ENCODE measurements around the gene MAST4. TPM values are rescaled to one million over a fixed set of nuclear protein-coding genes. Genes with fewer than 3 reads are reported as not detected.

The MAST4 gene
- total and polyA plus RNA-seq, 2 of the 8 experiments (the other 6 are each of a cell fraction or from before 2014, with no cell fraction given), result 1.5 to 2.6 TPM

DNA sequence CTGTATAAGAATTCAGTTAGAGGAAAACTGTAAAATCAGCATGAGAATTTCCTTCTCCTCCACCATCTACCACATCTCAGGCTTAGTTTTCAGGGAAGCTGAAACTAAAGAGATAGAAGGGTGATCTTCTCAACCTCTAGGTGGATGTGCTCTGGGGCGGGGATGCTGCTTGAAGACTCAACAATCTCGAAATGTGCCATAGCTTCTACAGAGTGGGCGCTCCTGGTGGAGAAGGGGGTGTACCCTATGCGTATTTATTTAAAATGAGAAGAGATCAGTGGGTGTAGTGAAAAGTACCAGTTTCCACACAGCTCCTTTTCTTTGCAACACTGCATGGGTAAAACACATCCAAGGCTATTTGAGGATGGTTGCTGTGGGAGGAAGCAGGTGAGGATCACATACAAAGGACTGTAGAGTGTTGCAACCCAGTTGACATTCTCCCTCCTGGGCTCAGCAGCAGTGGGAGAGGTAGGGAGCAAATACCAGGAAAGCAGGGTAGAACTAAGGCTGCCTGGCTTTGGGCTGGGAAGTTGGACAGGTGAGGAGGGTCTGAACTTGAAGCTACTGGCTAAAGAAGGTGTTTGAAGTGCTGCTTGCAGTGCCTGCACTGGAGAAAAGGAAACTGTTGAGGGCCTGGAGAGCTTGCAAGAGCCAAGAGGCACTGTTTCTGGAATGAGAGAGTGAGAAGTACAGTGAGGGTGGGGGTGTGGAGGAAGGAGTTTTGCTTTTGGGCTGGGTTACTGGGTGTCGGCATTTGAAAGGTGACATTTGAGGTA lies 73.1 kb downstream of the MAST4 start:
- WGBS, 2 experiments (ENCODE audit: extremely low coverage in 1 of 2, insufficient coverage in 1 of 2, insufficient read length in 1 of 2, insufficient replicate concordance in 2 of 2, low coverage in 1 of 2, low lambda C conversion rate in 2 of 2, missing lambda C conversion rate in 1 of 2), result 90% methylated on average over 5 of the region's 5 CpGs; no CpG with 5 or more reads in 1 of the 2 experiments
- H2BK12ac ChIP-seq (ENCODE audit: low read depth, low read length), result no peak overlapping the region
- no peaks in the 10 kb centered on the region for H4K20me1 ChIP-seq (replicated peaks in 1 of 2; ENCODE audit: control insufficient read depth in 1 of 2, insufficient read depth in 2 of 2, low read length in 2 of 2)
- H3K14ac ChIP-seq (ENCODE audit: insufficient read length), result no peak overlapping the region
- H3K23ac ChIP-seq (ENCODE audit: insufficient read length), result no peak overlapping the region
- H3K9me3 ChIP-seq (ENCODE audit: insufficient read depth in 2 of 2, low read depth in 1 of 2, low read length in 1 of 2), result no peaks in the 10 kb centered on the region
- H3K27ac ChIP-seq (ENCODE audit: low read depth, low read length), result no peak overlapping the region
- H3K56ac ChIP-seq (replicated peaks; ENCODE audit: insufficient read length, low read depth, low read length), result no peak overlapping the region
- H3K9ac ChIP-seq (replicated peaks in 1 of 4; ENCODE audit: extremely low read depth in 1 of 4, low read depth in 3 of 4, low read length in 3 of 4), result no peak overlapping the region
- H3K79me2 ChIP-seq (ENCODE audit: control insufficient read depth in 1 of 2, insufficient read depth in 2 of 2, low read length in 2 of 2), result no peaks in the 10 kb centered on the region
- no peak overlapping the region for H3K4ac ChIP-seq (replicated peaks; ENCODE audit: insufficient read length, low read depth, low read length)
- 0 out of 7 replicates have a peak, but pooled peaks cover 0 to 3% (median 0%) of the 10 kb centered on the region in 4 experiments for H3K4me1 ChIP-seq (replicated peaks in 1 of 4; ENCODE audit: control insufficient read depth in 3 of 4, insufficient read depth in 4 of 4, low read length in 3 of 4)
- no peak overlapping the region for H2BK5ac ChIP-seq (ENCODE audit: low read depth, low read length)
- no peak overlapping the region for H2AFZ ChIP-seq (ENCODE audit: low read length)
- no peak overlapping the region for H4K91ac ChIP-seq (replicated peaks; ENCODE audit: insufficient read length, low read length)
- FAIRE-seq (no peak), DNase-seq (ENCODE audit: low read depth in 1 of 2, low spot score in 2 of 2) (no peak)
- POLR2A ChIA-PET (ENCODE audit: partially characterized antibody), result no interaction called here
- no peaks in the 10 kb centered on the region for H3K36me3 ChIP-seq (ENCODE audit: control insufficient read depth in 2 of 4, insufficient read depth in 4 of 4, low read length in 3 of 4)
- H3K27me3 ChIP-seq (replicated peaks in 1 of 4; ENCODE audit: control insufficient read depth in 3 of 4, extremely low read depth in 1 of 4, insufficient read depth in 3 of 4, low read length in 3 of 4), result no peaks in the 10 kb centered on the region
- H3K4me2 ChIP-seq (ENCODE audit: insufficient read depth in 1 of 2, low read depth in 2 of 2, low read length in 2 of 2), result no peak overlapping the region
- H3K18ac ChIP-seq (ENCODE audit: extremely low read depth, low read length), result no peak overlapping the region
- H2BK15ac ChIP-seq (ENCODE audit: low read length), result no peak overlapping the region
- H4K5ac ChIP-seq (ENCODE audit: insufficient read length, low read depth, low read length), result no peak overlapping the region
- H4K8ac ChIP-seq (ENCODE audit: extremely low read depth, insufficient read depth, low read length), result no peak overlapping the region
- CTCF ChIA-PET (ENCODE audit: partially characterized antibody), result interaction anchor here (1.3 to 1.7 kb wide), 3 partner anchors 11 to 60 kb away, joined by 3 to 5 read pairs (median 4); no protein-coding TSS in a partner anchor
- no peak overlapping the region for H2BK120ac ChIP-seq (replicated peaks; ENCODE audit: low read depth, low read length)
- no peak overlapping the region for H2BK20ac ChIP-seq (ENCODE audit: low read length)
- no peaks in the 10 kb centered on the region for H3K79me1 ChIP-seq (ENCODE audit: low read depth, low read length)
- H2AK5ac ChIP-seq (ENCODE audit: low read depth, low read length), result no peak overlapping the region
- no peaks in the 10 kb centered on the region for H3K23me2 ChIP-seq (ENCODE audit: low read depth, low read length)
- no peak overlapping the region for H3K4me3 ChIP-seq (ENCODE audit: extremely low read depth in 1 of 4, insufficient read depth in 2 of 4, low read depth in 3 of 4, low read length in 4 of 4)
- no peak for TF ChIP-seq GTF2F1 (IDR thresholded peaks at IDR 0.05; ENCODE audit: borderline replicate concordance, low read depth, low read length)
- no peak for TF ChIP-seq RFX5 (IDR thresholded peaks at IDR 0.05; ENCODE audit: borderline replicate concordance, low read depth, low read length)
- TF ChIP-seq SIX5 (IDR thresholded peaks at IDR 0.05; ENCODE audit: low read depth, low read length), result no peak
- TF ChIP-seq, protein P1, sequence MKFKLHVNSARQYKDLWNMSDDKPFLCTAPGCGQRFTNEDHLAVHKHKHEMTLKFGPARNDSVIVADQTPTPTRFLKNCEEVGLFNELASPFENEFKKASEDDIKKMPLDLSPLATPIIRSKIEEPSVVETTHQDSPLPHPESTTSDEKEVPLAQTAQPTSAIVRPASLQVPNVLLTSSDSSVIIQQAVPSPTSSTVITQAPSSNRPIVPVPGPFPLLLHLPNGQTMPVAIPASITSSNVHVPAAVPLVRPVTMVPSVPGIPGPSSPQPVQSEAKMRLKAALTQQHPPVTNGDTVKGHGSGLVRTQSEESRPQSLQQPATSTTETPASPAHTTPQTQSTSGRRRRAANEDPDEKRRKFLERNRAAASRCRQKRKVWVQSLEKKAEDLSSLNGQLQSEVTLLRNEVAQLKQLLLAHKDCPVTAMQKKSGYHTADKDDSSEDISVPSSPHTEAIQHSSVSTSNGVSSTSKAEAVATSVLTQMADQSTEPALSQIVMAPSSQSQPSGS (IDR thresholded peaks at IDR 0.05; ENCODE audit: low read length), result no peak
- no peak for TF ChIP-seq CREB1 (IDR thresholded peaks at IDR 0.05)
- no peak for TF ChIP-seq RBBP5 (IDR thresholded peaks at IDR 0.05; ENCODE audit: borderline replicate concordance, low read depth, low read length)
- TF ChIP-seq EP300 (IDR thresholded peaks at IDR 0.05; ENCODE audit: borderline replicate concordance in 1 of 2, low read depth in 2 of 2, low read length in 2 of 2), result no peak
- no peak for TF ChIP-seq POLR2AphosphoS5 (IDR thresholded peaks at IDR 0.05; ENCODE audit: low read depth, low read length)
- no peak for TF ChIP-seq CEBPB (IDR thresholded peaks at IDR 0.05; ENCODE audit: low read depth, low read length)
- no peak for TF ChIP-seq EZH2 (IDR thresholded peaks at IDR 0.05; ENCODE audit: low read depth, low read length, severe bottlenecking)
- TF ChIP-seq MAFK (IDR thresholded peaks at IDR 0.05; ENCODE audit: low read depth, low read length), result no peak
- TF ChIP-seq TBP (IDR thresholded peaks at IDR 0.05; ENCODE audit: low read depth, low read length), result no peak

All from H1 (cell line).